ENCODE results near the gene CDC42BPA.

DNA sequence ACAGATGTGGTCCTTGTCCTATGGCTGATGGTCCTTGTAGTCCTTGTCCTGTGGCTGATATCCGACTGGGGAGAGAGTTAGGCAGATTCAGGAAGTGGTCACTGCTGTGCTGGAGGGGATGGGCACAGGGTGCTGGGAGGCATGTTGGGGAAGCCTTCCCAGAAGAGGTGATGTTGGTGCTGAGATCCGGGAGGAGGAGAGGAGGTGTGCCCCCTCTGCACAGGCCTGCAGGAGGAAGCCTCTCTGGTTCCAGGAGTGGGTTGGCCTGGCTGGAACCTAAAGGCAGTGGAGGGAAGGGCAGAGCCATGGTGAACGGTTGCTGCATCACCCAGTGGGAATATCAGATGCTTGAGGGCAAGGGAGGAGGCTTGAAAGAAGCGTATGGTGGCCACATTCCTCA, 363.5 kb downstream of the CDC42BPA start:
- TF ChIP-seq POLR2AphosphoS5 (IDR thresholded peaks at IDR 0.05; ENCODE audit: low read depth, low read length), result no peak
- no peak for TF ChIP-seq TAF1 (IDR thresholded peaks at IDR 0.05; ENCODE audit: borderline replicate concordance, insufficient read depth, low read length)
- TF ChIP-seq, protein P1, sequence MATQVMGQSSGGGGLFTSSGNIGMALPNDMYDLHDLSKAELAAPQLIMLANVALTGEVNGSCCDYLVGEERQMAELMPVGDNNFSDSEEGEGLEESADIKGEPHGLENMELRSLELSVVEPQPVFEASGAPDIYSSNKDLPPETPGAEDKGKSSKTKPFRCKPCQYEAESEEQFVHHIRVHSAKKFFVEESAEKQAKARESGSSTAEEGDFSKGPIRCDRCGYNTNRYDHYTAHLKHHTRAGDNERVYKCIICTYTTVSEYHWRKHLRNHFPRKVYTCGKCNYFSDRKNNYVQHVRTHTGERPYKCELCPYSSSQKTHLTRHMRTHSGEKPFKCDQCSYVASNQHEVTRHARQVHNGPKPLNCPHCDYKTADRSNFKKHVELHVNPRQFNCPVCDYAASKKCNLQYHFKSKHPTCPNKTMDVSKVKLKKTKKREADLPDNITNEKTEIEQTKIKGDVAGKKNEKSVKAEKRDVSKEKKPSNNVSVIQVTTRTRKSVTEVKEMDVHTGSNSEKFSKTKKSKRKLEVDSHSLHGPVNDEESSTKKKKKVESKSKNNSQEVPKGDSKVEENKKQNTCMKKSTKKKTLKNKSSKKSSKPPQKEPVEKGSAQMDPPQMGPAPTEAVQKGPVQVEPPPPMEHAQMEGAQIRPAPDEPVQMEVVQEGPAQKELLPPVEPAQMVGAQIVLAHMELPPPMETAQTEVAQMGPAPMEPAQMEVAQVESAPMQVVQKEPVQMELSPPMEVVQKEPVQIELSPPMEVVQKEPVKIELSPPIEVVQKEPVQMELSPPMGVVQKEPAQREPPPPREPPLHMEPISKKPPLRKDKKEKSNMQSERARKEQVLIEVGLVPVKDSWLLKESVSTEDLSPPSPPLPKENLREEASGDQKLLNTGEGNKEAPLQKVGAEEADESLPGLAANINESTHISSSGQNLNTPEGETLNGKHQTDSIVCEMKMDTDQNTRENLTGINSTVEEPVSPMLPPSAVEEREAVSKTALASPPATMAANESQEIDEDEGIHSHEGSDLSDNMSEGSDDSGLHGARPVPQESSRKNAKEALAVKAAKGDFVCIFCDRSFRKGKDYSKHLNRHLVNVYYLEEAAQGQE (IDR thresholded peaks at IDR 0.05; ENCODE audit: insufficient read depth in 1 of 2, low read depth in 2 of 2, low read length in 2 of 2), result no peak
- no peak for TF ChIP-seq FOXP2 (optimal IDR thresholded peaks at IDR 0.05; ENCODE audit: borderline replicate concordance, extremely low read depth, extremely low read length, insufficient read depth)
- no peak for TF ChIP-seq SIN3A (IDR thresholded peaks at IDR 0.05; ENCODE audit: borderline replicate concordance, insufficient read depth, low read length)
